Liver (tissue), 9 donors: ENCODE data around the gene PTPRD. TPM values are rescaled to one million over a fixed set of nuclear protein-coding genes. Genes with fewer than 3 reads are reported as not detected.

Source experiments
- DNase-seq: peaks from one replicate; pipeline ENCODE4 v3.0.0-alpha.2; 2017; ENCODE audit warnings: low spot score
- H3K27ac ChIP-seq, 2 donors: one replicate each; pipeline ENCODE4 v1.7.0; 2013; ENCODE audit warnings: inconsistent platforms in 2 of 2, low read length in 2 of 2, control low read depth in 1 of 2, low read depth in 1 of 2, mild to moderate bottlenecking in 1 of 2
- H3K27me3 ChIP-seq, 4 donors: one replicate each; pipeline versions ENCODE4 v1.6.1 to v1.7.0; 2013; ENCODE audit warnings: low read length in 3 of 4, inconsistent platforms in 1 of 4, mild to moderate bottlenecking in 1 of 4, moderate library complexity in 1 of 4; ENCODE audit not compliant: control insufficient read depth in 4 of 4, insufficient read depth in 4 of 4
- H3K36me3 ChIP-seq, 4 donors: one replicate each; pipeline versions ENCODE4 v1.6.1 to v1.7.0; 2013; ENCODE audit warnings: low read length in 3 of 4, mild to moderate bottlenecking in 3 of 4, low read depth in 1 of 4, moderate library complexity in 1 of 4; ENCODE audit not compliant: control insufficient read depth in 4 of 4, insufficient read depth in 3 of 4
- H3K4me1 ChIP-seq, 4 donors: one replicate each; pipeline versions ENCODE4 v1.6.1 to v1.7.0; 2013; ENCODE audit warnings: low read length in 3 of 4, mild to moderate bottlenecking in 3 of 4, moderate library complexity in 1 of 4; ENCODE audit not compliant: control insufficient read depth in 4 of 4, insufficient read depth in 4 of 4
- H3K4me3 ChIP-seq, 3 donors: one replicate each; pipeline versions ENCODE4 v1.6.1 to v1.7.0; 2013; ENCODE audit warnings: low read length in 3 of 3, control low read depth in 1 of 3, low read depth in 1 of 3, mild to moderate bottlenecking in 1 of 3
- H3K9ac ChIP-seq, 2 donors: one replicate each; pipeline ENCODE4 v1.7.0; 2013; ENCODE audit warnings: low read length in 2 of 2, mild to moderate bottlenecking in 2 of 2, moderate library complexity in 2 of 2, control low read depth in 1 of 2, low read depth in 1 of 2
- H3K9me3 ChIP-seq, 4 donors: one replicate each; pipeline versions ENCODE4 v1.6.1 to v1.7.0; 2013; ENCODE audit warnings: low read length in 3 of 4; ENCODE audit not compliant: control insufficient read depth in 4 of 4
- ATF3 ChIP-seq: IDR thresholded peaks from 2 replicates; pipeline ENCODE4 v1.6.1; 2016; ENCODE audit warnings: antibody characterized with exemption
- FOXA1 ChIP-seq: IDR thresholded peaks from 2 replicates; pipeline ENCODE4 v1.6.1; 2016; ENCODE audit warnings: antibody characterized with exemption
- FOXA2 ChIP-seq: IDR thresholded peaks from 2 replicates; pipeline ENCODE4 v1.6.1; 2016; ENCODE audit warnings: antibody characterized with exemption
- GABPA ChIP-seq, 2 donors: IDR thresholded peaks in 1 of 2; conservative IDR thresholded peaks in 1 of 2; 2 replicates each; pipeline ENCODE4 v1.6.1; 2016; ENCODE audit warnings: antibody characterized with exemption in 2 of 2, mild to moderate bottlenecking in 1 of 2, moderate library complexity in 1 of 2
- HNF4A ChIP-seq, 2 donors: conservative IDR thresholded peaks; 2 replicates each; pipeline ENCODE4 v1.6.1; 2016; ENCODE audit warnings: antibody characterized with exemption in 2 of 2, mild to moderate bottlenecking in 2 of 2
- HNF4G ChIP-seq: IDR thresholded peaks from 2 replicates; pipeline ENCODE4 v1.6.1; 2016; ENCODE audit warnings: antibody characterized with exemption
- JUND ChIP-seq, 2 donors: IDR thresholded peaks; 2 replicates each; pipeline ENCODE4 v1.6.1; 2016; ENCODE audit warnings: antibody characterized with exemption in 2 of 2
- MAX ChIP-seq: IDR thresholded peaks from 2 replicates; pipeline ENCODE4 v1.6.1; 2016; ENCODE audit warnings: antibody characterized with exemption
- NR2F2 ChIP-seq: IDR thresholded peaks from 2 replicates; pipeline ENCODE4 v1.6.1; 2016; ENCODE audit warnings: antibody characterized with exemption
- RAD21 ChIP-seq, 2 donors: IDR thresholded peaks; 2 replicates each; pipeline ENCODE4 v1.6.1; 2016; ENCODE audit warnings: antibody characterized with exemption in 2 of 2, mild to moderate bottlenecking in 2 of 2
- REST ChIP-seq: IDR thresholded peaks from 2 replicates; pipeline ENCODE4 v1.6.1; 2016; ENCODE audit warnings: antibody characterized with exemption, mild to moderate bottlenecking
- SP1 ChIP-seq: IDR thresholded peaks from 2 replicates; pipeline ENCODE4 v1.6.1; 2018; ENCODE audit warnings: antibody characterized with exemption, mild to moderate bottlenecking
- TAF1 ChIP-seq: conservative IDR thresholded peaks from 2 replicates; pipeline ENCODE4 v1.6.1; 2016; ENCODE audit warnings: antibody characterized with exemption, mild to moderate bottlenecking
- YY1 ChIP-seq: IDR thresholded peaks from 2 replicates; pipeline ENCODE4 v1.6.1; 2016; ENCODE audit warnings: antibody characterized with exemption, mild to moderate bottlenecking
- ZBTB33 ChIP-seq: IDR thresholded peaks from 2 replicates; pipeline ENCODE4 v1.6.1; 2016; ENCODE audit warnings: antibody characterized with exemption
- WGBS: extraction: QIAGEN DNeasy Blood & Tissue Kit; methylation state at CpG from one replicate; pipeline ENCODE4 v1.1.7; 2013; 5-methylcytosine and 5-hydroxymethylcytosine counted together
- polyA plus RNA-seq, 2 donors: library from polyadenylated mRNA; stranded (reverse) in 1 of 2; unstranded in 1 of 2; fragments of 200-250 nt in 1 of 2; fragments of >200 nt in 1 of 2; fragmentation: Nextera tagmentation in 1 of 2; extraction: Ambion mirVana in 1 of 2; gene quantifications; one replicate each; pipeline versions ENCODE4 v1.2.1 to v1.2.3, GENCODE V29; 2013 to 2015
- total RNA-seq, 2 donors: library from RNA; depleted of rRNA; stranded (reverse); fragments of >200 nt; gene quantifications; one replicate each; pipeline ENCODE4 v1.2.3, GENCODE V29; 2014
- TF ChIP-seq, protein P1 (sequence below): fragments of 150-350 bp; IDR thresholded peaks from 2 replicates; pipeline ENCODE4 v1.5.1; 2017; ENCODE audit warnings: improper control_type of control experiment, low read depth, low read length; ENCODE audit not compliant: missing input control
- donor health status: healthy.
- donor health status: healthy.
- donor health status: healthy.
- donor health status: healthy.
- donor health status: healthy.

The PTPRD gene
- total and polyA plus RNA-seq, 4 donors, result 0.78 to 34.2 (median 4.7) TPM

DNA sequence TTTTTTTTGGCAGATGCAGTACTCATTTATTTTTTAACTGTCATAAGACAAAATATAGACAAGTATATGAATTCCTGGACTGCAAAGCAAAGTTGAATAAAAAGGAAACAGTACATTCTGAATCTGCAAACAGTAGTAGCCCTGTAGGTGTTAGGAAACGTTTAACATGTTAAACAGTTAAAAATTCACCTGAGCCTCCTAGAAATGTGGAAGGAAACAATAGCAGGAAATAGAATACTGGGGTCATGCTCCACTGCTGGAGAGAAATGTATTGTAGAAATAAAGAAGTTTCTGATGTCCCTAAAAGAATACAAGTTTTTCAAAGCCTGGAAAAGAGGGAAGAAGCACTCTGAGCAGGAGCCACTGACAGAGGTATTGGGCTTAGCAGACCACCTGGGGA, 866.0 kb downstream of the PTPRD start:
- TF ChIP-seq JUND (IDR thresholded peaks at IDR 0.05) (no peak), YY1 (no peak), REST (no peak), SP1 (no peak), GABPA (IDR thresholded peaks at IDR 0.05 in 1 of 2, conservative IDR thresholded peaks at IDR 0.05 in 1 of 2) (no peak), NR2F2 (no peak), TAF1 (no peak), HNF4G (no peak), ZBTB33 (no peak), FOXA1 (no peak), MAX (no peak), RAD21 (IDR thresholded peaks at IDR 0.05) (no peak), FOXA2 (no peak)
- TF ChIP-seq, protein P1, sequence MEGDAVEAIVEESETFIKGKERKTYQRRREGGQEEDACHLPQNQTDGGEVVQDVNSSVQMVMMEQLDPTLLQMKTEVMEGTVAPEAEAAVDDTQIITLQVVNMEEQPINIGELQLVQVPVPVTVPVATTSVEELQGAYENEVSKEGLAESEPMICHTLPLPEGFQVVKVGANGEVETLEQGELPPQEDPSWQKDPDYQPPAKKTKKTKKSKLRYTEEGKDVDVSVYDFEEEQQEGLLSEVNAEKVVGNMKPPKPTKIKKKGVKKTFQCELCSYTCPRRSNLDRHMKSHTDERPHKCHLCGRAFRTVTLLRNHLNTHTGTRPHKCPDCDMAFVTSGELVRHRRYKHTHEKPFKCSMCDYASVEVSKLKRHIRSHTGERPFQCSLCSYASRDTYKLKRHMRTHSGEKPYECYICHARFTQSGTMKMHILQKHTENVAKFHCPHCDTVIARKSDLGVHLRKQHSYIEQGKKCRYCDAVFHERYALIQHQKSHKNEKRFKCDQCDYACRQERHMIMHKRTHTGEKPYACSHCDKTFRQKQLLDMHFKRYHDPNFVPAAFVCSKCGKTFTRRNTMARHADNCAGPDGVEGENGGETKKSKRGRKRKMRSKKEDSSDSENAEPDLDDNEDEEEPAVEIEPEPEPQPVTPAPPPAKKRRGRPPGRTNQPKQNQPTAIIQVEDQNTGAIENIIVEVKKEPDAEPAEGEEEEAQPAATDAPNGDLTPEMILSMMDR, result no peak
- no peak overlapping the region for H3K9ac ChIP-seq
- DNase-seq, result no peak

GRCh38 chr9:9743822-9744221, 869.0 kb downstream of the PTPRD start:
- Histone ChIP-seq H3K9me3 (no peaks in the 10 kb centered on the region), H3K9ac (no peak overlapping the region), H3K27ac (no peak overlapping the region), H3K4me3 (no peak overlapping the region), H3K4me1 (no peaks in the 10 kb centered on the region), H3K27me3 (no peaks in the 10 kb centered on the region), H3K36me3 (no peaks in the 10 kb centered on the region)
- 77% methylated on average over 7 of the region's 7 CpGs for WGBS
- no peak for TF ChIP-seq NR2F2
- no peak for TF ChIP-seq REST
- TF ChIP-seq ATF3, result no peak
- TF ChIP-seq HNF4A (conservative IDR thresholded peaks at IDR 0.05), result no peak
- no peak for TF ChIP-seq JUND (IDR thresholded peaks at IDR 0.05)
- no peak for TF ChIP-seq TAF1
- TF ChIP-seq MAX, result no peak
- no peak for TF ChIP-seq ZBTB33
- no peak for DNase-seq

More for the DNA sequence above, 866.0 kb downstream of the PTPRD start:
- no peaks in the 10 kb centered on the region for H3K27me3 ChIP-seq
- no peaks in the 10 kb centered on the region for H3K9me3 ChIP-seq
- H3K4me3 ChIP-seq, result no peak overlapping the region
- 14% methylated on average over 1 of the region's 1 CpG for WGBS
- no peak overlapping the region for H3K27ac ChIP-seq
- peaks cover 2 to 15% (median 11%) of the 10 kb centered on the region in 4 donors for H3K4me1 ChIP-seq
- H3K36me3 ChIP-seq, result no peaks in the 10 kb centered on the region
